Spleen (tissue), 7 donors: Measurements from ENCODE around the gene TIMM8B.

Experiments
- POLR2A ChIP-seq, 3 donors: fragments of 450-650 bp; IDR thresholded peaks; one replicate each; pipeline ENCODE4 v1.5.1; 2017; ENCODE audit warnings: antibody characterized with exemption in 3 of 3, mild to moderate bottlenecking in 1 of 3
- POLR2AphosphoS5 ChIP-seq, 3 donors: sonication (generic); formaldehyde crosslinking; IDR thresholded peaks; one replicate each; pipeline ENCODE4 v1.5.1; 2017; ENCODE audit warnings: antibody characterized with exemption in 3 of 3
- TF ChIP-seq, protein P1 (sequence below), 11 experiments: fragments of 200-600 bp in 7 of 11; fragments of 450-650 bp in 4 of 11; sonication (generic) in 4 of 11; IDR thresholded peaks in 8 of 11; conservative IDR thresholded peaks in 3 of 11; 1 replicate in 7 of 11; 2 replicates in 4 of 11; pipeline versions ENCODE4 v1.4.0 to v1.8.0; 2016 to 2021; ENCODE audit warnings: antibody characterized with exemption in 11 of 11, inconsistent platforms in 4 of 11, mild to moderate bottlenecking in 1 of 11
- donor health status: DM: no; HTN: no; CAD: no; lungs with moderate emphysema.
- donor health status: DM: no; HTN: no; CAD: no.
- donor health status: DM: no; HTN: no; CAD: no.

DNA sequence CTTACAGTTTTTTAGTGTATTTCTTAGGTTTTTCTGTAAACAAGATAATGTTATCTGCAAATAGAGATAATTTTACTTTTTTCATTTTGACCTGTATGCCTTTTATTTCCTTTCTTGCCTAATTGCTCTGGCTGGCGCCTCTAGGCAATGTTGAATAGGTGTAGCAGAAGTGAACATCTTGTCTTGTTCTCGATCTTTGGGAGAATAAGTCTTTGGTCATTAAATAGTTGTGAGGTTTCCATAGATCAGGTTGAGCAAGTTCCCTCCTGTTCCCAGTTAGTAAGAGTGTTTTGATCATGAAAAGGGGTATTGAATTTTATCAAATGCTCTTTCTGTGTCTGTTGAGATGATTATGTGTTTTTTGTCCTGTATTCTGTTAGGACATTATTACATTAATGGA lies 36.8 kb downstream of the TIMM8B start:
- TF ChIP-seq, protein P1, sequence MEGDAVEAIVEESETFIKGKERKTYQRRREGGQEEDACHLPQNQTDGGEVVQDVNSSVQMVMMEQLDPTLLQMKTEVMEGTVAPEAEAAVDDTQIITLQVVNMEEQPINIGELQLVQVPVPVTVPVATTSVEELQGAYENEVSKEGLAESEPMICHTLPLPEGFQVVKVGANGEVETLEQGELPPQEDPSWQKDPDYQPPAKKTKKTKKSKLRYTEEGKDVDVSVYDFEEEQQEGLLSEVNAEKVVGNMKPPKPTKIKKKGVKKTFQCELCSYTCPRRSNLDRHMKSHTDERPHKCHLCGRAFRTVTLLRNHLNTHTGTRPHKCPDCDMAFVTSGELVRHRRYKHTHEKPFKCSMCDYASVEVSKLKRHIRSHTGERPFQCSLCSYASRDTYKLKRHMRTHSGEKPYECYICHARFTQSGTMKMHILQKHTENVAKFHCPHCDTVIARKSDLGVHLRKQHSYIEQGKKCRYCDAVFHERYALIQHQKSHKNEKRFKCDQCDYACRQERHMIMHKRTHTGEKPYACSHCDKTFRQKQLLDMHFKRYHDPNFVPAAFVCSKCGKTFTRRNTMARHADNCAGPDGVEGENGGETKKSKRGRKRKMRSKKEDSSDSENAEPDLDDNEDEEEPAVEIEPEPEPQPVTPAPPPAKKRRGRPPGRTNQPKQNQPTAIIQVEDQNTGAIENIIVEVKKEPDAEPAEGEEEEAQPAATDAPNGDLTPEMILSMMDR (IDR thresholded peaks at IDR 0.05 in 8 of 11, conservative IDR thresholded peaks at IDR 0.05 in 3 of 11), result no peak
- TF ChIP-seq POLR2A (IDR thresholded peaks at IDR 0.05), result no peak
- TF ChIP-seq POLR2AphosphoS5 (IDR thresholded peaks at IDR 0.05), result no peak
